ENCODE results near the gene CDH5. TPM values are rescaled to one million over a fixed set of nuclear protein-coding genes. Genes with fewer than 3 reads are reported as not detected.

The CDH5 gene
- total RNA-seq, 1 experiment from 2014 or later, result not detected

DNA sequence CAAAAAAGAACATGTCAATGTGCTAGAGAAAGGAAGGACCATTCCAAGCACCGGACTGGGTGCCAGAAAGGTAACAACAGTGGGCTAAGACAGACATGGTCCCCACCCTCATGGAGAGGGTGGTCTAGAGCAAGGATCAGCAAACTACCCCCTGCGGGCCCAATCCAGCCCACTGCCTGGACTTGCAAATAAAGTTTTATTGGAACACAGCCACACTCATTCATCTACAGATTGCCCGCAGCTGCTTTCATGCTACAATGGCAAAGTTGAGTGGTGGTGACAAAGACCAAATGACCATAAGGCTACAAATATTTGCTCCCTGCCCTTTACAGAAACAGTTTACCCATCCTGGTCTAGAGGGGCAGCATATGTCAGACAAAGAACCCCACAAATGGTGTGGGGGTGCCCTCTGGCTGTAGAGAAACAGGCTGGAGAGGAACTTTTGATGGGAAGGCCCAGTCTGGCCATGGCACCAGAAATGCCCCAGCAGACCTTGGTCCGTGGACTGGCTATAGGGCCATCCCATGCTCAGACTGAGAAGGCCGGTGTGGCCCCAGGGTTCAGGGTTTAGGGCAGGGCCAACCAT, 15.2 kb downstream of the CDH5 start:
- intact Hi-C loops (cut with micrococcal nuclease), result no loop called here
- no peaks in the 10 kb centered on the region for H3K27me3 ChIP-seq (ENCODE audit: low read length)
- no peaks in the 10 kb centered on the region for H3K79me2 ChIP-seq (ENCODE audit: low read length)
- H3K4me3 ChIP-seq (ENCODE audit: low read length), result no peak overlapping the region
- TF ChIP-seq EZH2 (IDR thresholded peaks at IDR 0.05; ENCODE audit: low read length, unreplicated experiment) (no peak), EZH2phosphoT487 (IDR thresholded peaks at IDR 0.05; ENCODE audit: borderline replicate concordance, low read length) (no peak)
- TF ChIP-seq, protein P1, sequence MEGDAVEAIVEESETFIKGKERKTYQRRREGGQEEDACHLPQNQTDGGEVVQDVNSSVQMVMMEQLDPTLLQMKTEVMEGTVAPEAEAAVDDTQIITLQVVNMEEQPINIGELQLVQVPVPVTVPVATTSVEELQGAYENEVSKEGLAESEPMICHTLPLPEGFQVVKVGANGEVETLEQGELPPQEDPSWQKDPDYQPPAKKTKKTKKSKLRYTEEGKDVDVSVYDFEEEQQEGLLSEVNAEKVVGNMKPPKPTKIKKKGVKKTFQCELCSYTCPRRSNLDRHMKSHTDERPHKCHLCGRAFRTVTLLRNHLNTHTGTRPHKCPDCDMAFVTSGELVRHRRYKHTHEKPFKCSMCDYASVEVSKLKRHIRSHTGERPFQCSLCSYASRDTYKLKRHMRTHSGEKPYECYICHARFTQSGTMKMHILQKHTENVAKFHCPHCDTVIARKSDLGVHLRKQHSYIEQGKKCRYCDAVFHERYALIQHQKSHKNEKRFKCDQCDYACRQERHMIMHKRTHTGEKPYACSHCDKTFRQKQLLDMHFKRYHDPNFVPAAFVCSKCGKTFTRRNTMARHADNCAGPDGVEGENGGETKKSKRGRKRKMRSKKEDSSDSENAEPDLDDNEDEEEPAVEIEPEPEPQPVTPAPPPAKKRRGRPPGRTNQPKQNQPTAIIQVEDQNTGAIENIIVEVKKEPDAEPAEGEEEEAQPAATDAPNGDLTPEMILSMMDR (conservative IDR thresholded peaks at IDR 0.05; ENCODE audit: low read depth, low read length), result no peak
- H4K20me1 ChIP-seq (ENCODE audit: low read length), result no peaks in the 10 kb centered on the region
- H3K4me2 ChIP-seq (ENCODE audit: low read length), result peak overlapping the region; percentile 80
- H3K9ac ChIP-seq (ENCODE audit: low read length), result peak overlapping the region; percentile 66; the same call in 1 of the 2 replicates
- H3K36me3 ChIP-seq (ENCODE audit: low read depth, low read length), result no peaks in the 10 kb centered on the region
- H3F3A ChIP-seq (ENCODE audit: low read length, unreplicated experiment), result no peaks in the 10 kb centered on the region
- DNase-seq (no peak), ATAC-seq (no peak)
- peaks cover 27% of the 10 kb centered on the region for H3K4me1 ChIP-seq (ENCODE audit: insufficient read depth, low read length)
- peak overlapping the region; percentile 61; the same call in 1 of the 2 replicates for H2AFZ ChIP-seq (ENCODE audit: low read length)
- H3K9me3 ChIP-seq (ENCODE audit: low read length), result no peaks in the 10 kb centered on the region
- H3K9me2 ChIP-seq (replicated peaks; ENCODE audit: low read length), result no peaks in the 10 kb centered on the region
- no TSS peak for BruUV-seq (replicated peaks)
- ChIA-PET CTCF (no interaction called here), POLR2A (ENCODE audit: unreplicated experiment) (no interaction called here)
- peak overlapping the region; percentile 96 for H3K27ac ChIP-seq (ENCODE audit: low read length)

DNA sequence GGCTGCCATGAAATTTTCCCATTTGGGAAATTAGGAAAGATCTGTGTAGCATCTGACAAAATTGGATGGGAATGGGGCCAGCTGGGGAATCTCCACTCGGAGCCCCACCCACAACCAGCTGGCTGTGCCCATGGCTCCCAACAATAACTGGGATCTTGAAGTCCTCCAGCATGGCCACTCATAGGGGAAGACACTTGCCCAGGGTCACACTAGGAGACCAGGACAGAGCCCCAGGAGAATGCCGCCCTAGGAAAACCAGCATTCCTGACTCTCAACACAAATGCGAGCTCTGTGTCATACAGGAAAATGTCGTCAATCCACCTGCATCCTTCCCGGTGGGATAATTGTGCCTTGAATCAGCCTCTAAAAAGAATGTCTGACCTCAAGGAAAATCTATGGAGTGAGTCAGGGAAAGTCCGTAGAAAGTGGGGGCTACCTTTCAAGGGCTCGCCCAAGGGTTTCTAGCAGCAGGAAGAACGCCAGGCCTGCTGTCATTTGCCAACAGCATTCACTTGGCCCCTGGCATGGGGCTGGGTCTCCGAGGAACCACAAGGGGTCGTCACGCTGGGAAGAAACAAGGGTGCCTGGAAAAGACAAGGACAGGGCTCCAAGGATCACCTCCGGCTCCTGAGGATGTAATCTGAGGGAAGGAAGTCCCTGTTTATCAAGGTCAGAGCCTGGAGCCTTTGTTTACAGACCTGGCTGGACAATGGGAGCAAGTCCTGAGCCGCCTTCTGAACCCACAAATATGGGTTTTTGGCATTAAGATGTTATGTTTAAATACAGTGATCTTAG, 15.9 kb downstream of the CDH5 start:
- H3K27me3 ChIP-seq (ENCODE audit: low read length), result no peaks in the 10 kb centered on the region
- H3K4me2 ChIP-seq (ENCODE audit: low read length), result peak overlapping the region; percentile 80
- no peaks in the 10 kb centered on the region for H3K9me3 ChIP-seq (ENCODE audit: low read length)
- no peaks in the 10 kb centered on the region for H3F3A ChIP-seq (ENCODE audit: low read length, unreplicated experiment)
- DNase-seq (peak; percentile 85), ATAC-seq (peak; percentile 62)
- ChIA-PET CTCF (no interaction called here), POLR2A (ENCODE audit: unreplicated experiment) (no interaction called here)
- peak overlapping the region; percentile 96 for H3K27ac ChIP-seq (ENCODE audit: low read length)
- TF ChIP-seq, protein P1 (conservative IDR thresholded peaks at IDR 0.05; ENCODE audit: low read depth, low read length), result no peak
- no peak for TF ChIP-seq EZH2 (IDR thresholded peaks at IDR 0.05; ENCODE audit: low read length, unreplicated experiment)
- TF ChIP-seq EZH2phosphoT487 (IDR thresholded peaks at IDR 0.05; ENCODE audit: borderline replicate concordance, low read length), result no peak
- BruUV-seq (replicated peaks), result no TSS peak
- H4K20me1 ChIP-seq (ENCODE audit: low read length), result no peaks in the 10 kb centered on the region
- no peaks in the 10 kb centered on the region for H3K9me2 ChIP-seq (replicated peaks; ENCODE audit: low read length)
- peak overlapping the region; percentile 61 for H2AFZ ChIP-seq (ENCODE audit: low read length)
- intact Hi-C loops (cut with micrococcal nuclease), result no loop called here
- peaks cover 27% of the 10 kb centered on the region for H3K4me1 ChIP-seq (ENCODE audit: insufficient read depth, low read length)
- H3K36me3 ChIP-seq (ENCODE audit: low read depth, low read length), result no peaks in the 10 kb centered on the region
- peak overlapping the region; percentile 46 for H3K4me3 ChIP-seq (ENCODE audit: low read length)
- H3K79me2 ChIP-seq (ENCODE audit: low read length), result no peaks in the 10 kb centered on the region
- H3K9ac ChIP-seq (ENCODE audit: low read length), result peak overlapping the region; percentile 66

DNA sequence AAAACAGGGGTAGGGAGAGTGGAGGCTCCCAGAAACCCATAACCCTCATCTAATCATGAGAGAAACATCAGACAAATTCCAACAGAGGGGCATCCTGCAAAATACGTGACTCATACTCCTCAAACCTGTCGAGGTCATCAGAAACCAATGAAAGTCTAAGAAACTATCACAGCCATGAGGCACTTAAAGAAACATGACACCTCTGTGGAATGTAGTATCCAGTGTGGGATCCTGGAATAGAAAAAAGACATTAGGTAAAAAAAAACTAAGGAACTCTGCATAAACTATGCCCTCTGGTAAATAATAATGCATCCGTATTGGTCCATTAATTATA, 16.4 kb downstream of the CDH5 start:
- ATAC-seq (peak; percentile 96), DNase-seq (peak; percentile 85)
- no peaks in the 10 kb centered on the region for H3K9me2 ChIP-seq (replicated peaks; ENCODE audit: low read length)
- intact Hi-C loops (cut with micrococcal nuclease), result no loop called here
- H3K36me3 ChIP-seq (ENCODE audit: low read depth, low read length), result no peaks in the 10 kb centered on the region
- H3K79me2 ChIP-seq (ENCODE audit: low read length), result no peaks in the 10 kb centered on the region
- TF ChIP-seq, protein P1 (conservative IDR thresholded peaks at IDR 0.05; ENCODE audit: low read depth, low read length), result no peak
- TF ChIP-seq EZH2phosphoT487 (IDR thresholded peaks at IDR 0.05; ENCODE audit: borderline replicate concordance, low read length) (no peak), EZH2 (IDR thresholded peaks at IDR 0.05; ENCODE audit: low read length, unreplicated experiment) (no peak)
- no peaks in the 10 kb centered on the region for H4K20me1 ChIP-seq (ENCODE audit: low read length)
- peak overlapping the region; percentile 66 for H3K9ac ChIP-seq (ENCODE audit: low read length)
- BruUV-seq (replicated peaks), result no TSS peak
- no peaks in the 10 kb centered on the region for H3K9me3 ChIP-seq (ENCODE audit: low read length)
- peak overlapping the region; percentile 46; the same call in 1 of the 2 replicates for H3K4me3 ChIP-seq (ENCODE audit: low read length)
- ChIA-PET POLR2A (ENCODE audit: unreplicated experiment) (no interaction called here), CTCF (no interaction called here)
- H3K27ac ChIP-seq (ENCODE audit: low read length), result peak overlapping the region; percentile 96
- no peaks in the 10 kb centered on the region for H3F3A ChIP-seq (ENCODE audit: low read length, unreplicated experiment)
- H3K4me2 ChIP-seq (ENCODE audit: low read length), result peak overlapping the region; percentile 80
- H3K4me1 ChIP-seq (ENCODE audit: insufficient read depth, low read length), result peaks cover 27% of the 10 kb centered on the region
- H3K27me3 ChIP-seq (ENCODE audit: low read length), result no peaks in the 10 kb centered on the region
- H2AFZ ChIP-seq (ENCODE audit: low read length), result peak overlapping the region; percentile 61

Measured in PC-3 (cell line).